HepG2 (cell line): ENCODE results near the gene DARS2. TPM values are rescaled to one million over a fixed set of nuclear protein-coding genes. Genes with fewer than 3 reads are reported as not detected.

Experiments used
- ATAC-seq: fragments of 200-7000 bp; cut with Tn5 transposase; 3 replicates; pipeline ENCODE4 v1.9.1; 2020; ENCODE audit warnings: mild to moderate bottlenecking, moderate library complexity
- BruUV-seq: library from RNA; stranded (reverse); fragments of 400-500 nt; replicated peaks from 2 replicates; lab custom pipeline; 2021; lab: Mats Ljungman, UMichigan
- CTCF ChIA-PET: fragments of 300-600 bp; formaldehyde crosslinking; extraction: SDS; loops from one replicate; lab custom pipeline; 2021; ENCODE audit warnings: low total read pairs, inconsistent platforms, low intra/inter-chr PET ratio; lab: Yijun Ruan, JAX
- POLR2A ChIA-PET: fragments of 350-600 bp; sonication (Branson Sonifier 250); formaldehyde crosslinking; loops from one replicate; lab custom pipeline; 2020; ENCODE audit warnings: antibody characterized with exemption, inconsistent platforms; lab: Yijun Ruan, JAX
- DNase-seq: peaks from one replicate; pipeline ENCODE4 v3.0.0-alpha.2; 2015; ENCODE audit warnings: low spot score
- FAIRE-seq: peaks from 3 replicates; lab custom pipeline; 2011; peaks lifted over from hg19 to GRCh38; lab: Jason Lieb, UNC
- H2AFZ ChIP-seq: one replicate; pipeline ENCODE4 v1.6.1; 2011; ENCODE audit warnings: low read length, inconsistent platforms
- H3K27ac ChIP-seq: fragments of 300-600 bp; 3 replicates; pipeline ENCODE4 v1.8.0; 2011; ENCODE audit warnings: mixed run types, mild to moderate bottlenecking, mixed read lengths, low read length, inconsistent platforms; ENCODE audit not compliant: insufficient read depth; ENCODE audit errors: extremely low read length
- H3K27me3 ChIP-seq, 2 experiments: fragments of 200-600 bp in 1 of 2; 2 replicates in 1 of 2; 3 replicates in 1 of 2; pipeline versions ENCODE4 v1.6.0 to v1.8.0; 2011; ENCODE audit warnings: low read length in 2 of 2, mild to moderate bottlenecking in 2 of 2, moderate library complexity in 2 of 2, inconsistent platforms in 1 of 2; ENCODE audit not compliant: insufficient read depth in 2 of 2, control insufficient read depth in 1 of 2
- H3K36me3 ChIP-seq, 2 experiments: fragments of 200-600 bp in 1 of 2; replicated peaks in 1 of 2; 2 replicates in 1 of 2; 3 replicates in 1 of 2; pipeline versions ENCODE4 v1.5.1 to v1.8.0; 2011; ENCODE audit warnings: low read length in 2 of 2, inconsistent platforms in 1 of 2; ENCODE audit not compliant: insufficient read depth in 2 of 2, control insufficient read depth in 1 of 2
- H3K4me1 ChIP-seq: 2 replicates; pipeline ENCODE4 v1.5.1; 2012; ENCODE audit warnings: low read length, inconsistent platforms; ENCODE audit not compliant: insufficient read depth
- H3K4me2 ChIP-seq: 2 replicates; pipeline ENCODE4 v1.6.0; 2011; ENCODE audit warnings: low read depth, low read length, inconsistent platforms
- H3K4me3 ChIP-seq, 3 experiments: fragments of 200-600 bp in 1 of 3; sonication (generic), shearing (Covaris generic) in 1 of 3; replicated peaks in 1 of 3; 2 replicates each; pipeline ENCODE4 v1.5.1; 2011 to 2016; ENCODE audit warnings: low read length in 3 of 3, inconsistent platforms in 2 of 3, low read depth in 2 of 3, mild to moderate bottlenecking in 2 of 3, control low read depth in 1 of 3, mixed read lengths in 1 of 3; ENCODE audit not compliant: insufficient read depth in 1 of 3
- H3K79me2 ChIP-seq: one replicate; pipeline ENCODE4 v1.6.1; 2011; ENCODE audit warnings: low read length, inconsistent platforms; ENCODE audit not compliant: insufficient read depth
- H3K9ac ChIP-seq: 2 replicates; pipeline ENCODE4 v1.6.0; 2011; ENCODE audit warnings: mild to moderate bottlenecking, low read depth, low read length, inconsistent platforms; ENCODE audit not compliant: insufficient read depth
- H3K9me3 ChIP-seq: 2 replicates; pipeline ENCODE4 v1.5.1; 2012; ENCODE audit warnings: mild to moderate bottlenecking, low read length
- H4K20me1 ChIP-seq: 2 replicates; pipeline ENCODE4 v1.6.0; 2011; ENCODE audit warnings: inconsistent platforms, mild to moderate bottlenecking, low read length, moderate library complexity; ENCODE audit not compliant: insufficient read depth
- ATF1 ChIP-seq: IDR thresholded peaks from 2 replicates; pipeline ENCODE4 v1.6.1; 2016; ENCODE audit warnings: mild to moderate bottlenecking, control low read depth
- ZHX2 ChIP-seq, 2 experiments: sonication (generic) in 1 of 2; formaldehyde crosslinking in 1 of 2; IDR thresholded peaks; 2 replicates each; pipeline versions ENCODE4 v1.6.1 to v1.9.0; 2014 to 2022; ENCODE audit warnings: antibody characterized with exemption in 1 of 2, borderline replicate concordance in 1 of 2, inconsistent platforms in 1 of 2, low read depth in 1 of 2, missing genetic modification reagents in 1 of 2
- ZNF781 ChIP-seq: sonication (generic); formaldehyde crosslinking; IDR thresholded peaks from 2 replicates; pipeline ENCODE4 v1.5.1; 2020; ENCODE audit warnings: borderline replicate concordance, mild to moderate bottlenecking, missing genetic modification reagents; ENCODE audit errors: not compliant biosample characterization
- WGBS: methylation state at CpG from one replicate; pipeline ENCODE4 v1.1.6; 2017; ENCODE audit warnings: low lambda C conversion rate; 5-methylcytosine and 5-hydroxymethylcytosine counted together
- in situ Hi-C: cut with HindIII; loops from 2 replicates; pipeline ENCODE4 v1.10.0; 2017; ENCODE audit warnings: low pct_unique_long_range_greater_than_20kb; ENCODE audit not compliant: extremely low pct_ligation_motif_present
- intact Hi-C: fragments of 100-400 bp; cut with micrococcal nuclease; formaldehyde crosslinking; loops from one replicate; pipeline ENCODE4 v1.10.0; 2022; ENCODE audit not compliant: unreplicated experiment
- polyA plus RNA-seq, 8 experiments: library from polyadenylated mRNA; depleted of rRNA in 3 of 8; stranded (reverse) in 7 of 8; unstranded in 1 of 8; fragments of >200 nt; fragmentation: Illumina TruSeq in 4 of 8; extraction: Trizol in 4 of 8; gene quantifications; 2 replicates each; pipeline versions ENCODE4 v1.2.1 to v1.2.3, GENCODE V29; 2011 to 2016; ENCODE audit warnings: low read depth in 4 of 8, missing spikeins in 1 of 8, mixed read lengths in 1 of 8; ENCODE audit not compliant: insufficient read depth in 1 of 8
- total RNA-seq, 5 experiments: library from RNA; depleted of rRNA; stranded (reverse); fragments of >200 nt; fragmentation: Illumina TruSeq; extraction: Trizol; gene quantifications; 2 replicates each; pipeline ENCODE4 v1.2.3, GENCODE V29; 2016; ENCODE audit warnings: low read depth in 1 of 5

Gene DARS2
- total and polyA plus RNA-seq, 2 of the 13 experiments (the other 11 are each of a cell fraction or from before 2014, with no cell fraction given) = 17.6 to 27.7 TPM

DNA sequence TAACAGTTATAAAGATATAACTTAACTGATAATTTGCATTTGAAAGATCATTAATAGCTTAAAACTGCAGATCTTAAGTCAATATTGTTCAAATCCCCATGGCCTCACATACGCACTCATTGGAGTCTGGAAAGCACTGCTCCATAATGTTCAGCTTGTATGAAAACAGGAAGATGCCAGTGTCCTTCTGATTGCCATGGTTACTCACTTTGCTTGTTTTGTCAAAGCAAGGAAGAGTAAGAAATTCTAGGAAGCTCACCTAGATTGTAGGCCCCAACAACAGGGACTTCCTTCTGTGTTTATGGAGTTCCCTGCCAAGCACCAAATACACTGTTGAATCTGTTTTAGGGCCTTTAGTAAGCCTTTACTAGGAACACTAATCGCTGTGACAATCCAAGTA, 32.4 kb downstream of the DARS2 start:
- in situ Hi-C loops = no loop called here
- Histone ChIP-seq H4K20me1 (no peaks in the 10 kb centered on the region; the same call in 1 of the 2 replicates), H3K4me1 (no peaks in the 10 kb centered on the region), H3K79me2 (no peaks in the 10 kb centered on the region), H3K9me3 (no peaks in the 10 kb centered on the region), H3K36me3 (peaks cover 11 to 35% of the 10 kb centered on the region in 2 experiments), H3K4me3 (no peak overlapping the region), H3K9ac (no peak overlapping the region), H3K27ac (no peak overlapping the region), H2AFZ (no peak overlapping the region), H3K4me2 (no peak overlapping the region), H3K27me3 (no peaks in the 10 kb centered on the region)
- TF ChIP-seq ATF1 (CRISPR knock-in tag) = no peak
- TF ChIP-seq ZNF781 (CRISPR knock-in tag) = no peak
- TF ChIP-seq ZHX2 (IDR thresholded peaks at IDR 0.05; ENCODE audit: low read depth) = no peak
- no peak for TF ChIP-seq ZHX2 (CRISPR knock-in tag; IDR thresholded peaks at IDR 0.05; ENCODE audit: borderline replicate concordance)
- ChIA-PET CTCF (no interaction called here), POLR2A (interaction anchor here (0.6 to 2.3 kb wide), 2 partner anchors 8 to 11 kb away, joined by 3 to 9 read pairs; partner anchors contain the start of genes GAS5 and ZBTB37)
- WGBS = 100% methylated on average over 2 of the region's 2 CpGs
- BruUV-seq = no TSS peak
- intact Hi-C loops = no loop called here
- FAIRE-seq = no peak
- ATAC-seq = no peak
- DNase-seq = no peak
